Esophagus muscularis mucosa (tissue), 3 donors: Measurements from ENCODE around the gene ITGB1BP2.

Experiments used
- CTCF ChIP-seq, 3 experiments: fragments of 200-600 bp in 2 of 3; fragments of 450-650 bp in 1 of 3; sonication (generic) in 2 of 3; IDR thresholded peaks; one replicate each; pipeline ENCODE4 v1.5.1; 2017 to 2019; ENCODE audit warnings: antibody characterized with exemption in 3 of 3, mild to moderate bottlenecking in 2 of 3, moderate library complexity in 1 of 3
- POLR2AphosphoS5 ChIP-seq, 2 donors: sonication (generic); formaldehyde crosslinking; IDR thresholded peaks; one replicate each; pipeline ENCODE4 v1.6.1; 2017; ENCODE audit warnings: antibody characterized with exemption in 2 of 2

GRCh38 chrX:71321731-71322130, 20.2 kb downstream of the ITGB1BP2 start:
- TF ChIP-seq CTCF (IDR thresholded peaks at IDR 0.05) = no peak
- TF ChIP-seq POLR2AphosphoS5 (IDR thresholded peaks at IDR 0.05) = no peak
